NB4 (cell line): ENCODE results near the gene RAG1.

Experiments
- CTCF ChIP-seq: IDR thresholded peaks from one replicate; pipeline ENCODE4 v1.5.1; 2012; ENCODE audit warnings: low read depth, low read length
- POLR2A ChIP-seq: IDR thresholded peaks from 2 replicates; pipeline ENCODE4 v1.6.1; 2011; ENCODE audit warnings: mild to moderate bottlenecking; ENCODE audit not compliant: insufficient read length; ENCODE audit errors: extremely low read depth

- TF ChIP-seq CTCF (no peak), POLR2A (no peak)
These were observed 59.7 kb downstream of the RAG1 start for GRCh38 chr11:36627471-36627870.
